CD4-positive, alpha-beta T cell treated with Interleukin-10 for 1 hour (primary cell): ENCODE results near the gene ITLN1.
"Not testable (repeated sequence)": the region's sequence is repeated elsewhere in the genome, so short reads cannot be mapped to it uniquely, and the experiment has no call there.

Experiments
- DNase-seq: peaks from one replicate; pipeline ENCODE4 v3.0.0-alpha.2; 2020

Gene ITLN1

DNA sequence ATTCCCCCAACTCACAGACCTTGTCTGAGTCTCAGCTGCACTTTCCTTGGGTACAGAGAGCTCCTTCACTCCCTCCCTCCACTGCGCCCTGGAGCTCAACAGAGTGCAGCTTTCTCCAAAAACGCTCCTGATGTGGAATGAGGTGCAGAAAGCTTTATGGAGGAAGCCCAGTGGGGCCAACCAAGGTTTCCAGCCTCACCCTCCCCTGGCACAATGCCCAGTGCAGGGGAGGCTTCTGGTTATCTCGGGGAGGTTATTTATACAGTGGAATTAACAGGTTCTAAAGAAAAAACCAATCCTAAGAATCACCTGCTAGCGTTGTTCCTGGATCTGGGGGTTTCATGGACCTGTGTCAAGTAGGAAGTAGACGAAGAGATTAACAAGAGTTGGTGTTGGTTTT is at the start of gene ITLN1:
Gene ITLN1, minus strand, starts transcription at position 139 of the 400 bp plus-strand sequence. CDS start 303 bp downstream, outside the sequence.
- no peak for DNase-seq

GRCh38 chr1:160933305-160933704 is 48.3 kb upstream of the ITLN1 start:
- DNase-seq, result not testable (repeated sequence)

- no peak for DNase-seq
Observed at GRCh38 chr1:160925652-160926244, 40.8 kb upstream of the ITLN1 start.

- no peak for DNase-seq
Observed at GRCh38 chr1:160924791-160925651, 40.0 kb upstream of the ITLN1 start.

DNA sequence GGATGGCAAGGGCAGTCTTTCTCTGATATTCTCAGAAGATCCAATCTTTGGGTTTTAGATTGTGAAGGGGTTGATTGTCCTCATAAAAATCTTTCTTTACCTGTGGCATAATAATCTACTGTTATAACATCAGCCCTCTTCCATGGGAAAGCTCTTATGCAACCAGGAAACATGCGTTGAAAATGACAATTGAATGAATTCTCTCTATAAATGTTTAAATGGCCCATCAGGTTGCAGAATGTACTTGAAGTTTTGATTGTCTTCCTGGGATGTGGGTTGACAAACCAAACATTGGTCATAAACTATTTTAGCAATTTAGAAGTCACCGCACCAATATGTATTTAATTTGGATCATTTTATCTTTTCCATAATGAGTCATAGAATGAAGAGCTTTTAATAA is 31.7 kb upstream of the ITLN1 start:
- no peak for DNase-seq

- DNase-seq, result not testable (repeated sequence)
Observed at GRCh38 chr1:160913229-160913628, 28.2 kb upstream of the ITLN1 start.

DNA sequence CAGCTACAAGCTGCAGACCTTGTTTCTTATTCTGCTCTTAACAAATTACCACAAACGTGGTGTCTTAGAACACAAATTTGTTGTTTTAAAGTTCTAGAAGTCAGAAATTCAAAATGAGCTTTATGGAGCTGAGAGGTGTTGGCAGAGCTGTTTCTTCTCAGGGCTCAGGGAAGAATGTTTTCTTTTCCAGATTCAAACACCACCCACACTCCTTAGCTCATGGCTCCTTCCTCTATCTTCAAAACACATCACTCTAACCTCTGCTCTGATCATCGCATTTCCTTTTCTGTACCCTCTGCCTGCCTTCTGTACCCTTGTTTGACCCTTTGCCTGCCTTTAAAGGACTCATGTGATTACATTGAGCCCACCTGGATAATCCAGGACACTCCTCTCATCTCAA is 26.9 kb upstream of the ITLN1 start:
- DNase-seq, result no peak

DNA sequence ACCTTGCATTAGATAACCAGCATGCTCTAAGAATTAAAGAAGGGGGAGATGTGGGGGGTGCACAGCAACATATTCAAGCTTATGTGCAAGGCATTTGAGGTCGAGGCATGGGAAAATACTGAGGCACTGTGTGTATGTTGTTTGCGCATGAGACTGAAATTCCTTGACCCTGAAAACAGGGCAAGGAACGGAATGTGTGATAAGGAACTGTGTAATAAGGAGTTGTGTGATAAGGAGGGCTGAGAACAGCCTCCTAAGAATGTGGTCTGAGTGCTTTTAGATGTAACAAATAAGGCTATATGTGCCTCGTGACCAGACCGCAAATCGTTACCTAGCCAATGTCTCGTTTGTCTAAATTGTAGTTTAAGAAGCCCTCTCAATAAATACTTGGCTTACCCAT is 26.5 kb upstream of the ITLN1 start:
- no peak for DNase-seq

- DNase-seq, result no peak
Observed at GRCh38 chr1:160910170-160910750, 25.3 kb upstream of the ITLN1 start.

GRCh38 chr1:160907976-160908375 is 23.0 kb upstream of the ITLN1 start:
- no peak for DNase-seq

GRCh38 chr1:160905617-160905989 is 20.6 kb upstream of the ITLN1 start:
- DNase-seq, result no peak

DNA sequence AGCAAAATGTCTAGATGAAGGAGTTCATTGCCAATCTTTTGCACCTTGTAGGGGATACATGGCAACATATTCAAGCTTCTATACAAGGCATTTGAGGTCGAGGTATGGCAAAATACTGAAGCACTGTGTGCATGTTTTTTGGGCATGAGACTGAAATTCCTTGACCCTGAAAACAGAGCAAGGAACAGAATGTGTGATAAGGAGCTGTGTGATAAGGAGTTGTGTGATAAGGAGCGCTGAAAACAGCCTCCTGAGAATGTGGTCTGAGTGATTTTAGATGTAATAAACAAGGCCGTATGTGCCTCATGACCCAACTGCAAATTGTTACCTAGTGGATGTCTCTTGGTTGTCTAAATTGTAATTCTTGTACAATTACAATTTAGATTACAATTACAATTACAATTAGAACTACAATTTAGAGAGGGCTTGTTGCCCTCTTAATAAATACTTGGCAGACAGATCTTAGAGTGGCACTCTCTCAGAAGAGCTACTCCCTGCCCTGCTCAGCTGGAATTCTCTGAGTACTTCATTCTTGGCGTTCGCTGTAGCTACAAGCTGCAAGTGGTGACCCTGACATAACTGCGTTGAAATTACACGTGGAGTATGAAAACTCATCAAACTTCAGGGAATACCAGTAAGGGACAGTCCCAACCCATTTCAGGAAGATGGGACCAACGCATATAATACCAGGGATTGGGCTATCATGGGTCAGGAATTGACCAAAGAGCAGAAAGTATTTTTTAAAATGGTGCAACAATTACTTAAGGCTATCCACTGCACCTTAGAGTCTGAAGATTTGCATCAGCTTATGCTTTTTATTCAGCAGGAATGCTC is 20.0 kb upstream of the ITLN1 start:
- no peak for DNase-seq

DNA sequence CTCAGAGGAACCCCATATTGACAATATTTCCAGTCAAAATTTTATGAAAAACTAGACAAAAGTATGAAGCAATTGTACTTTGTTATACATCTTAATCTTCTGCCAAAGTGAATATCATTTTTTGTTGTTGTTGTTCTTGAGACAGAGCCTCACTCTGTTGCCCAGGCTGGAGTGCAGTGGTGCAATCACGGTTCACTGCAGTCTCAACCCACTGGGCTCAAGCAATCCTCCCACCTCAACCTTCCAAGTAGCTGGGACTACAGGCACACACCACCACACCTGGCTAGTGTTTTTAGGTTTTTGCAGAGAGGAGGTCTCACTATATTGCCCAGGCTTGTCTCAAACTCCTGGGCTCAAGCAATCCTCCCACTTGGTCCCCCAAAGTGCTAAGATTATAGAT is 17.3 kb upstream of the ITLN1 start:
- DNase-seq, result not testable (repeated sequence)

DNA sequence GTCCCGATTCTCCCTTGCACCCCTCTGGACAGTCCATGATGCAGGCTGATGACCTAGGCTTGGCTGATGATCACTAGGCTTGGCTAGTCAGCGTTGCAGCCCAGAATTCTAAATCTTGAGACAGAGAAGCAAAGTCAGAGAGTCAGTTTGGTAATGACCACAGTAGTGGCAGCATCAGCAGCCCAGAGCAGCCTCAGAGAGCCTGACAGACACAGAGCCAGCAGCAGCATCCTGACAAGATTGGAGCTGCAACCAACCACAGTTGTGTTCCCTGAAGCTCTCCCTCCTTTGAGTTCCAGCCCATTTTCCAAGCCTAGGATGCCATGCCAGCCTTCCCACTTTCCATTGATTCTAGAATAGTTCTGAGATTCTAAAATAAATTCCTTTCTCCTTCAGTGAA is 16.8 kb upstream of the ITLN1 start:
- no peak for DNase-seq

DNA sequence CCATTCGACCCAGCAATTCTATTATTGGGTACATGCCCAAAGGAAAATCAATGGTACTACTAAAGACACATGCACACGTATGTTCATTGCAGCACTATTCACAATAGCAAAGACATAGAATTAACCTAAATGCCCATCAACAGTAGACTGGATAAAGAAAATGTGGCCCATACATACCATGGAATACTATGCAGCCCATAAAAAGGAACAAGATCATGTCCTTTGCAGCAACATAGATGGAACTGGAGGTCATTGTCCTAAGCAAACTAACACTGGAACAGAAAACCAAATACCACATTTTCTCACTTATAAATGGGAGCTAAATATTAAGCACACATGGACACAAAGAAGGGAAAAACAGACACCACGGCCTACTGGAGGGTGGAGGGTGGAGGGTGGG is 15.7 kb upstream of the ITLN1 start:
- not testable (repeated sequence) for DNase-seq

DNA sequence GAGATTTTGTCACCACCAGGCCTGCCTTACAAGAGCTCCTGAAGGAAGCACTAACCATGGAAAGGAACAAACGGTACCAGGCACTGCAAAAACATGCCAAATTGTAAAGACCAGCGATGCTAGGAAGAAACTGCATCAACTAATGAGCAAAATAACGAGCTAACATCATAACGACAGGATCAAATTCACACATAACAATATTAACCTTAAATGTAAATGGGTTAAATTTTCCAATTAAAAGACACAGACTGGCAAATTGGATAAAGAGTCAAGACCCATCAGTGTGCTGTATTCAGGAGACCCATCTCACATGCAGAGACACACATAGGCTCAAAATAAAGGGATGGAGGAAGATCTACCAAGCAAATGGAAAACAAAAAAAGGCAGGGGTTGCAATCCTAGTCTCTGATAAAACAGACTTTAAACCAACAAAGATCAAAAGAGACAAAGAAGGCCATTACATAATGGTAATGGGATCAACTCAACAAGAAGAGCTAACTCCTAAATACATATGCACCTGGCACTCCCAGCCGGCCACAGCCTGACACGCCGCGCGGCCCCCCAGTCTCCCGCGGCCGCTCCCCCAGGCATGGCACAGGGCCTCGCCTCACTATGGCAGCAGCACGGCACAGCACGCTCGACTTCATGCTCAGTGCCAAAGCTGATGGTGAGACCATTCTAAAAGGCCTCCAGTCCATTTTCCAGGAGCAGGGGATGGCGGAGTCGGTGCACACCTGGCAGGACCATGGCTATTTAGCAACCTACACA is 9.6 kb upstream of the ITLN1 start:
- not testable (repeated sequence) for DNase-seq

DNA sequence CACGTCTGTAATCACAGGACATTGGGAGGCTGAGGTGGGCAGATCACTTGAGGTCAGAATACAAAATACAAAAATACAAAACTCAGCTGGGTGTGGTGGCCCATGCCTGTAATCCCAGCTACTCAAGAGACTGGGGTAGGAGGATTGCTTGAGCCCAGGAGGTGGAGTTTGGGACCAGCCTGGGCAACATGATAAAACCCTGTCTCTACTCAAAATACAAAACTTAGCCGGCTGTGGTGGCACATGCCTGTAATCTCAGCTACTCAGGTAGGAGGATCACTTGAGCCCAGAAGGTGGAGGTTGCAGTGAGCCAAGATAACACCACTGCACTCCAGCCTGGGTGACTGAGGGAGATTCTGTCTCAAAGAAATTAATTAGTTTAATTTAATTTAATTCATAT is 6.5 kb upstream of the ITLN1 start:
- DNase-seq, result no peak

DNA sequence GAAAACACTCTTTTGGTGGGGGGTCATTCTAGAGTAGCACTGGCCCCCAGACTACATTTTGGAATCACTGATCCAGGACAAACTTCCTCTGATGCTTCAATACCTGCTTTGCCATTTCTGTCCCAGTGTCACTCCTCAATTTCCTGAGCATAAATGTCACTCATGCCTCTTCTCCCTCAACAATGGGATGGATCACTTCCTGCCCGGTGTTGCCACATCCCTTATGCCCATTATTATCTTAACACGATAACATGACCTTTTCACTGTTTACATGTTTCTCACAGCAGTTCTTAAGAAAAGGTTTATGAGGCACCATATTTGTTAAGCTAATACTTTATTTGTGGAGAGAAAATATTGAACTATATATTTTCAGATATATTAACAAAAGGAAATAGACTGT is 3.9 kb upstream of the ITLN1 start:
- DNase-seq, result no peak

DNA sequence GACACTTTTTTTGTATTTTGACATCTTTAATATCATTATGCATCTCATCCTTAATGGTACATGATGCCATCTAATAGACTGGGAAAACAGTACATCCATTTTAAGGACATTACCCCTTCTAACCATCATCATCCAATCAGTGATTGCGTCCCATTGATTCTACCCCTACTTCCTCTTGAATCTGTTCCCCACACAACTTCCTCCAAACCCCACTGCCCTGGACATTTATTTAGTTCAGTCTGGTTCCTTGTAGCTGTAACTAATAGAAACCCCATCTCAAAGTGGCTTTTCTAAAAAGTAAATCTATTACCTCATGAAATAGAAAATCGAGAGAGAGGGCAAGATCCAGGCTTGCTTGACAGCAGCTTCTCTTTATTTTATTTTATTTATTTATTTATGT is 2.1 kb upstream of the ITLN1 start:
- DNase-seq, result no peak

DNA sequence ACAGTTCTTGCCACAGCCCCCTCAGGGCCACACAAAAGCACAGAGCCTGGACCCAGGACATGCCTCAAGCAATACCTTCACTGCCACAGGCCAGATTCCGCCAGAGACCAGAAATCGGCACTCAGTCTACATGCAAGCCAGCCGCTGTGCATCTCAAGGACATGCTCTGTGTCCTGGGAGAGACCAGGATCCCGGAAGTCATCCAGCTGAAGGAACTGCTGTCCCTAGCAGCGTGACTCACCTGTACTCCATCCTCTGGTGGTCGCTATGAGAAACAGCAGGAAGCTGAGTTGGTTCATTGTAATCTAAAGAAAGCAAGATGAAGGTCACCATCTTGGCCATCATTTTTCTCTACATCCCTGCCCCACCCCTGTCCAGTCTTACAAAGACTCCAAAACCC is 401 bp downstream of the ITLN1 start:
- no peak for DNase-seq

- DNase-seq, result no peak
Observed at GRCh38 chr1:160883581-160884513, 1.1 kb downstream of the ITLN1 start.
